Kidney capillary endothelial cell (primary cell): ENCODE measurements around the gene GYS2.
"Not testable (repeated sequence)": the region's sequence is repeated elsewhere in the genome, so short reads cannot be mapped to it uniquely, and the experiment has no call there.

Experiments
- DNase-seq: peaks from one replicate; pipeline ENCODE4 v3.0.0-alpha.2; 2018; ENCODE audit warnings: low spot score

Gene GYS2

DNA sequence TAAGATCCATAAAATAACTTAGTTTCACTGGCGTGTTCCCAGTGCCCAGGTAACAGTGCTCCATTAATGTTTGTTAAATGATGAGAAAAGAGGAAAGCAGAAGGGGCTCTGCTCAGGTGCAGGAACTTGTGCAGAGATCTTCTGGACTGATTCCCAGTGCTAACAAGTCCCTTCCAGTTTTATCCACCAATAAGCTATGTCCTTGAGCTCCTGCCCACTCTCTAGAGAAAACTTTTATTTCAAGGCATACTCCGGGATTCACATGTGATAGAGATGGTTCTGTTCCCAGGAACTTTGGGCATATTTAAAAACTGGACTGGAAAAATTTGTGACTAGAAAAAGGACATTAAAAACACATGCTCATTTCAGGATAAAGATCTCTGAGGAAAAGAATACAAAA lies 1.9 kb downstream of the GYS2 start:
- DNase-seq = no peak

DNA sequence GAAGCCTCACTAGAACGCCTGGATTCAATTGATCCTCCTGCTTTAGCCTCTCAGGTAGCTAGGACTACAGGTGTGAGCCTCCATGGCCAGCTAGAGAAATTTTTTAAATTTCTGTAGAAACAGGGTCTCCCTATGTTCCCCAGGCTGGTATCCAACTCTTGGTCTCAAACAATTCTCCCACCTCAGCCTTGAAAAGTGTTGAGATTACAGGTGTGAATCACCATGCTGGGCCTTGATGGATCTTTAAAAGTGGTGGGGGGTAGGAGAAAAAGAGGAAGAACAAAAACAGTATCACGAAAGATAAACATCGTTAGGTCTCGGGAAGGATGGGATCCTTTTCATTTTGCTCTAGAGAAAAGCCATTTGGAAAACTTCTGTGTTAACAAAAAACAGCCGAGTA lies 4.5 kb downstream of the GYS2 start:
- DNase-seq = no peak

DNA sequence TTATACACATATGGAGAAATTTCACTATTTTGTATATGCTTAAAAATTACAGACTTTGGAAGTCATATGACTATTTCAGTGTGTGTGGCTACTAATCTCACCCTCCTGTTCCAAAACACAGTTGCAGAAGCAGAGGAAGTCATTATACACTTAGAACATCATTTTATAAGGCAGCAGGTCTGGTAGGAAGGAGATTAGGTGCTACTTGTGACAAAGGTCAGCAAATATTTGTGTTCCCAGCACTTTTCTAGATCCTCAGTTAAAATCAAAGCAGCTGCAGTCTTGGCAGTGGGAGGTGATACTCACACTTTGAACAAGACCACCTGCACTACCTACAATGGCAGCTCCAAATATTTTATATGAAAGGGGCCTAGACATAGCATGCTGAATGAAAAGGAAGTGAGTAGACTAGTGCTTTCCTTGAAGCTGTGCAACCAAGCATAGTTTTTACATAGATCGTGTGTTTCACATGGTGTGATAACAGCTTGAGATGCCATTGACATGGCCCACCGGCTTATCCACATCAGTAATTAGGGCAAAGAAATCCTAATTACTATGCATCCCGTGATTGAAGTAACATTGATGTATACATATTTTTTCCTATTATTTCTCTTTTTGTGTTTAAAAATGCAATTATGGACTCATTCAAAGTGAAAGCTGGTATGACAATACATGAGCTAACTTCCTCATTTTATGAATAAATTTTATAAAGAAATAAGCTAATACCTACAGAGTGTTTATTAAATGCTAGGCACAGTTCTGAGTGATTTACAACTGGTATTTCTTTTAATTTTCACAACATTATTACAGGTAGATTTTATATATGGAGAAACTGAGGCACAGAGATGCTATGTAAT lies 5.3 kb downstream of the GYS2 start:
- no peak for DNase-seq

DNA sequence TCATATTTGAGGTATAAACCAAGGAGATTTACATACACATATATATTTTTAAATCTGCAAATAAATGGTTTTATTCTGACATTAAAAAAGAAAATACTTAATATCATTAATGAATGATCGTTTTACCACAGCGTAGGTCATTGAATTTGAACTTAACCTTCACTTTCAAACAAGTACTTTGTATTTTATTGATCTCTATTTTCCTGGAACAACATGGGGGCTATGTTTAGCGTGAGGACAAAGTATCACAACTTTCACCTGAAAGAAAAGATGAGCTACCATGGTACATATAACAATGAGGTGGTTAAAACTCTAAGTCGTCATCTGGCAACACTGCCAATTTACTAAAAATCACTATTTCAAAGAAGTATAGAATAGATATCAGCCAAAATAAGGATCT lies 6.0 kb downstream of the GYS2 start:
- no peak for DNase-seq

DNA sequence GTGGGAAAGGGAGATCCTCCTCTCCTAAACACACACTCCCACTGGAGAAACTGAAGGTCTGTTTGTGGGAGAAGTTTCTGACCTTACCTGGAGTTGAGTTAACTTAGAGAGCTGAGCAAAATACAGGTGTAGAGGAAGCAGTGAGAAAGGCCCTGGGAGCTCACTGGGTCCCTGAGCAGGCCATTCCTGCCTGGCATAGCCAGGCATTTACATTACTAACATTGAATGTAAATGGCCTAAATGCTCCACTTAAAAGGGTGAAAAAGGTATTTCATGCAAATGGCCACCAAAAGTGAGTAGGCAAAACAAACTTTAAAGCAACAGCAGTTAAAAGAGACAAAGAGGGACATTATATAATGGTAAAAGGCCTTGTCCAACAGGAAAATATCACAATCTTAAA lies 9.3 kb downstream of the GYS2 start:
- DNase-seq = not testable (repeated sequence)

DNA sequence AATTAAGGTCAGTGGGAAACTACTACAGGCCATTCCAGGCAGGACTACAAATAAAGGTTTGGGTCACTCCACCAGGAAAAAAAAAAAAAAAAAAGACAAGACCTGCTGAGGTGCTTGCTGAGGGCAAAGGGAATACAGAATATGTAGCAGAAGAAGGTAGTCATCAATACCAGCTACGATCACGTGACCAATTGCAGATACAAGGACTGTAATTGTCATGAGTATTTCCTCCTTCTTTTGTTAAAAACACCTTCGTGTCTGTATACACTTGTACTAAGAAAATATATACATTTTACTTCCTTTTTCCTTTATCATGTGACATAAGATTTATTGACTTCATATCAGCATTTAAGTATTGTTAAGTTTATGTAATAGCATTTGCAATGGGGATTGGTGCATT lies 19.2 kb downstream of the GYS2 start:
- DNase-seq = no peak

DNA sequence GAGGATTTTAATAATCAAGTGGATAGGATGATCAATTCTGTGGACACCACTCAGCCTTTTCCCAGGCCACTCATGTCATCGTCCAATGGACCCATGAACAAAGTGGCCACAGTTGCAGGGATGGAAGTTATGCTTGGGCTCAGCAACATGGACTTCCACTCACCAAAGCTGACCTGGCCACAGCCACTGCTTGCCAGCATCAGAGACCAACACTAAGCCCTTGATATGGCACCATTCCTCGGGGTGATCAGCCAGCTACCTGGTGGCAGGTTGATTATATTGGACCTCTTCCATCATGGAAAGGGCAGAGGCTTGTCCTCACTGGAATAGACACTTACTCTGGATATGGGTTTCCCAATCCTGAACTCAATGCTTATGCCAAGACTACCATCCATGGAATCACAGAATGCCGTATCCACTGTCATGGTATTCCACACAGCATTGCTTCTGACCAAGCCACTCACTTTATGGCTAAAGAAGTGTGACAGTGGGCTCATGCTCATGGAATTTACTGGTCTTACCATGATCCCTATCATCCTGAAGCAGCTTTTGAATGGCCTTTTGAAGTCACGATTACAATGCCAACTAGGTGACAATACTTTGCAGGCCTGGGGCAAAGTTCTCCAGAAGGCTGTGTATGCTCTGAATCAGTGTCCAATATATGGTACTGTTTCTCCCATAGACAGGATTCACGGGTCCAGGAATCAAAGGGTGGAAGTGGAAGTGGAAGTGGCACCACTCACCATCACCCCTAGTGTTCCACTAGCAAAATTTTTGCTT lies 20.1 kb downstream of the GYS2 start:
- not testable (repeated sequence) for DNase-seq

DNA sequence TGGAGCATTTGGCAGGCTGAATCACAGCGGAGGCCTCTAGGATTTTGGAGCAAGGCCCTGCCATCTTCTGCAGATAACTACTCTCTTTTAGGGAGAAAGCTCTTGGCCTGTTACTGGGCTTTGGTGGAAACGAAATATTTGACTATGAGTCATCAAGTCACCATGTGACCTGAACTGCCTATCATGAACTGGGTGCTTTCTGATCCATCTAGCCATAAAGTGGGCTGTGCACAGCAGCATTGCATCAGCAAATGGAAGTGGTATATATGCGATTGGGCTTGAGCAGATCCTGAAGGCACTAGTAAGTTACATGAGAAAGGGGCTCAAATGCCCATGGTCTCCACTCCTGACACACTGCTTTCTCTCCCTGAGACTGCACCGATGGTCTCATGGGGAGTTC lies 21.1 kb downstream of the GYS2 start:
- DNase-seq = no peak

DNA sequence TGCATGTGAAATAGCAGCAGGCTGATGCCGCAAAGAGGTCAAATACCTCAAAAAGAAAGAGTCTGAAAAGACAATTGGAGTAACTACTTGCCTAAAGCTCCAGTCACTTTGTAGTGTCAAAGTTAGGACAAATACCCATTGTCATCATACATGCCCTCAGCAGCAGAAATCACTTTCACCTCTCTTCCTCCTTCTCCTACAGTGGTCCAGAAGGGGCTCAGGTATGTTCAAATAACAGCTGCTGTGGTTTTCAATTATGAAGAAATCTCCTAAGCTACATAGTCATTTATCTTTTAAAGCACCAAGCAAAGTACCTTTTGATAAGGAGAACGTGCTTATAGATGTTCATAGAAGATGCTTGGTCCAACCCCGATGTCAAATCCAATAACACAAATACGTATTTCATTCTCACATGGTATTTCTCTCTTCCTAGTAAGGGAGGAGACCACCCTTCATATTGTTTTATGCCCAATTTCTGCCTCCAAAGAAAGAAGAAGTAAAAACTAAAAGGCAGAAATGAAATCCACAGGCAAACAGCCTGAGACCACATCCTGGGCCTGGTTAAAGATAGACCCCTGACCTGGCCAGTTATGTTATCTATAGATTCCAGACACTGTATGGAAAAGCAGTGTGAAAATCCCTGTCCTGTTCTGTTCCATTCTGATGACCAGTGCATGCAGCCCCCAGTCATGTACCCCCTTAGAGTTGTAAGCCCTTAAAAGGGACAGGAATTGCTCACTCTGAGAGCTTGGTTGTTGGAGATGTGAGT lies 23.7 kb downstream of the GYS2 start:
- DNase-seq = no peak

DNA sequence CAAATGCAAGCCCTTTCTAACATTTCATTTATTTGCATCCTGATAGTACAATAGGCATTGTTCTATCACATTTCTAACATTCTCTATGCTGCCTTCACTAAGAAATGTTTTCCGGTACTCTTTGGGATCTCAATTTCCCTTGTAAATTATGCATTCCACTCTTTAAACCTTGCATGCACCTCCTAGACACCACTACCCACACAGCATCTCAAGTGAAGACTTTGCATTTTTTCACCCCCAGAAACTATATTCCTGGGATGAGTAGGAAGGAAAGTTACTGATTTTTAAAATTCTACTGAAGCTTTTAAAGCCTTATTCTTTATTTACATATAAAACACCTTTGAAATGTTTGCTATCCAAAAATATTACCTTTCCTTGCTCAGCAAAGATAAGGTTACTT lies 27.1 kb downstream of the GYS2 start:
- no peak for DNase-seq

DNA sequence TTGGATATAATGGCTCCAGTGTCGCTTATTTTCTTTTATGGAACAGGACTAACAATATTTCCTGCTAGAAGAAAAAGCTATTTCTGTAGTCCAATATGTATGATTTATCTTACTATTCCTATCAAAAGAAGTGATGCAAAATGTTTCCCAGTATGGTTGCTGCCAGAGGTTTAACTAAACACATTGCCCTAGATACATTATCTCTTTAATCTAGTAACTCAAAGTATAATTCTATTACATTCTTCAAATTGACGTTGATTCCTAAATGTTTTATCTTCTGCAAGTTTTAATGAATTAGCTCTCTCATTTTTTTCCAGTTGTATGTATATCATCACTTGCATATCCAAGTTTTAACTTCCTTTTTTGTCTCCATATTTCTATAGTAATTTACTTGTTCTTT lies 28.2 kb downstream of the GYS2 start:
- DNase-seq = no peak

DNA sequence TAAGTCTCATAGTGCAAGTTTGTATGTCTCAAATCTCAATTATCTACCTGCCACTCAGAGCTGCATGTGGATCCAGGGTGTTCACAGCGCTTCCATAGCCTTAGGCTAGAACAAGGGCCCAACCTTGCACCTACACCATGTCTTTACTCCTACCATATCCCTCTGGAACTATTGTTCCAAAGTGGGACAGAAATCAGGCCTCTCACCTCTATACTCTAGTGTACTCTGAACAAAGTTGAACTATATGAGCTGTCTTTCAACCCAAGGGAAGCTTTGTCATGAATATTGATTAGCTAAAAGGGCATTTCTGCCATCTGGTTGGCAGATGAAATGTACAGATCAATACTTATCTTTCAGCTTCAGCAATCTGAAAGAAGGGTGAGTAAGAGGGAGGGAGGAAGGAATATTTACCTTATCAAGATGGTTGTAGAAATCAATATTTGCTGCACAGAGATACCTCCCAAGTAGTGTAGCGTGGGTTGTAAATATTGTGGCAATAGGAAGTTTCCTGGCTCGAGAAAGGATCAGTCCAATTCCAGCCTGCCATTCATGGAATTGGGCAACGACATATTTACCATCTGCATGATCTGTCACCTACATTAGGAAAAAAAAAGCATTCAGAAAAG lies 30.8 kb downstream of the GYS2 start:
- no peak for DNase-seq

DNA sequence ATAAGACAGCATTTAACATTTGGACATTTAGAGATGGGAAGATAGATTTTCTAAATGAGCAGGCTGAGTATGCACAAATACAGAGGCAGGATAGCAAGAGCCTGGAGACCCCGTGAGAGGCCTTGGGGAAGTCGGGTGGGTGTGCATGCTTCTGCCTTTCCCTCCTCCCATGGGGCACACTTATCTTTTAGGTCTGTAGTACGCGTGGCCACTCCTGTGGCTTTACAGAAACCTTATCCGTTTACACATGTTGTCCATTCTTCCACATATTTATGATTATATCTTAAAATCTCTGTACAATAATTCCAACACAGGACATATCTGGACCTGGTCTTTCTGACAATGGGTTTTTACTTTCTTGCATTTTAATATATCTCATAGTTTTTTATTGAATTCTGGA lies 33.6 kb downstream of the GYS2 start:
- DNase-seq = no peak

DNA sequence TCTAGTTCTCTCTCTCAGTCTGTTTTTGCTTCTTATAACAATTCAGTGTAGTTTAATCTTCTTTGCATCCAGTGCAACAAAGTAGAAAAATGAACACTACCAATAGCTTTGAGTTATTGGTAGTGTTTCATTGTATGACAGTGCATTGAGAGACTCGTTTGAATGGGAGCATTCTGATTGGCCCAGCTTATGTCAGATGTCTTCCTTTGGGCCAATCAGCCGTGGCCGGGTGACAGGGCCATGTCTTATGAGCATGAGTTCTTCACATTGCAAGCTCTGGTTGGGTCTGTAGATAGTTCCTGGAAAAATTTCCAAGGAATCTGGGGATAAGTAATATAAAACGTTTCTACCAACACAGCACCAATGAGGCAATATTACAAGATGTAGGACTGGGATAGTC lies 36.5 kb downstream of the GYS2 start:
- no peak for DNase-seq

DNA sequence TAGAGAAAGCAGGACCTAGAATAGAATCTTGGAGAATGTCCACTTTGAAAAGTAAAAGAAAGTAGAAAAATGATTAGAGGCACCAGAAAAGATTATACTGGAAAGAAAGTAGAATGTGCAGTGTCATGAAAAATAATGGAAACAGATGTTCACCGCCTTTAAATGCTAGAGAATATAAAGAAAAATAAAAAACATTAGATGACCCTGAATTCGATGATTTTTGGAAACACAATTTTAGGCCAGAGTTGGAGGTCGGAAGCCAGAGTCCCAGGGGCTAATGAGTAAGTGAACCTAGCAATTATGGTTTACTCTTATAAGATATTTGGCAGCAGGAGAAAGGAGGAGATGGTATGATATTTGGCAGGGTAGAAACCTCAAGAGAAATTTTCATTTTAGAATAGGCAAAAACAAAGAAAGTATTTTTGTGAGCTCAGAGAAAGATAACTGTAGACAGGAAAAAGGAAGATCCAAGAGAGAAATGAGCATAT lies 37.7 kb downstream of the GYS2 start:
- no peak for DNase-seq

DNA sequence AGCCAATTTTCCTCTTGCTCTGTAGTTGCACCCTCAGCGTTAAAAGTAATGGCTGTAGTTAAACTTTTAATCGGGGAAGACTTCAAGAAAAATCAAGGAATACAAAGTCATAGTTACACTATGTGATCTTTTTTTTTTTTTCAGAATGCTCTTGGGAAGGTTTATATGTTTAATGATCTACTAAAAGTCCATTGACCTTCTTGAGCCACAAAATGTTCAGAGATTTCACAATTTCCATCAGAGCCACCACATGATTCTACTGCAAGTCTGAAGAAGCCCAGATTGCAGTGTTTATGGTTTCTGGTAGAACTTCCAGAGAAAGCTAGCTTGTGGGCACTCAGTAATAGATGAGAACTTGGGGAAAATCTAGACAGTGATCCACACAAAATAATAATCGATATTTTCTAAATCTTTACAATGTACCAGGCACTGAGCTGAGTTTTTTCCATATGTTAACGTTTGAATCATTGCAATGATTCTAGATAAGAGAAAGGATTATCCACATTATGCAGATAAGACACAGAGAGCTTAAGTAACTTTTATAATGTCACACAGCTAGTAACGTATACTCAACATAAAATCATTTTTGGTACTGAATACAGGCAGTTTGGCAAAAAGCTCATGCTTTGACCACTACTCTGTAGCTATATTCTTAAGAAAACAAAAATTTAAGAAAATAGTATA lies 38.3 kb downstream of the GYS2 start:
- no peak for DNase-seq

DNA sequence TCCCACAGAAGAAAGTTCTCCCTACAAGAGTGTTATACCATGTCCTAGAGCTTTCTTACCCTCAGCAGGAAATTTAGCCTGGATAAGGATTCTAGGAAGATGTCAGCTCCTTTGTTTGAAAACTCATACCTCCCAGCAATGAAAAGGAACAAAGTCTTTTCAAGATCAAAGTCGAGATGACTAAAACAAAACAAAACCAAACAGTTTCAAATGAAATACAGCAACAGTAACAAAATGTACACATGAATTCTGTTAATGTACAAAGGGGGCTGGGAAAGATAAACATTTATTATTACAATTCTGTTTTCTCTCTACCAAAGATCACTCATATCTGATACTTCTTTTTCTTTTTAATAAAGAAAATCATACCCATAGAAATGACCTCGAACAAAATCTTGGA lies 41.8 kb downstream of the GYS2 start:
- no peak for DNase-seq

DNA sequence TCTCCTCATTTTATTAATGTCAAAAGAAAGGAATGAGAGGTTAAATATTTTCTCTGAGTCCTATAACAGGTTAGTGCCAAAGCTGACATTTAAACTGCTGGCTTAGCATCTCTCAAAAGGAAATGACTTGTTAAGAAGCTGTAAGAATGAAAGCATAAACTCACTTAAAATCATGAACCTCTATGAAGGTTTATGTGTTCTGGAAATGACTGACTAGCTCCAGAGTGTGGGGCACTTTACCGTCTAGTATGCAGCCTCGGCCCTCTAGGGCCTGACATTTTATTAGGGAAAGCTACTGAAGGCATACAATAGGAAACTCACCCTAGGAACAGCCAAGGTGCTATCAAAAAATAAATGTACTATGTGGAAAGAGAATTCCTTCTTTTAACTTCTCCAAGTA lies 43.5 kb downstream of the GYS2 start:
- DNase-seq = no peak

DNA sequence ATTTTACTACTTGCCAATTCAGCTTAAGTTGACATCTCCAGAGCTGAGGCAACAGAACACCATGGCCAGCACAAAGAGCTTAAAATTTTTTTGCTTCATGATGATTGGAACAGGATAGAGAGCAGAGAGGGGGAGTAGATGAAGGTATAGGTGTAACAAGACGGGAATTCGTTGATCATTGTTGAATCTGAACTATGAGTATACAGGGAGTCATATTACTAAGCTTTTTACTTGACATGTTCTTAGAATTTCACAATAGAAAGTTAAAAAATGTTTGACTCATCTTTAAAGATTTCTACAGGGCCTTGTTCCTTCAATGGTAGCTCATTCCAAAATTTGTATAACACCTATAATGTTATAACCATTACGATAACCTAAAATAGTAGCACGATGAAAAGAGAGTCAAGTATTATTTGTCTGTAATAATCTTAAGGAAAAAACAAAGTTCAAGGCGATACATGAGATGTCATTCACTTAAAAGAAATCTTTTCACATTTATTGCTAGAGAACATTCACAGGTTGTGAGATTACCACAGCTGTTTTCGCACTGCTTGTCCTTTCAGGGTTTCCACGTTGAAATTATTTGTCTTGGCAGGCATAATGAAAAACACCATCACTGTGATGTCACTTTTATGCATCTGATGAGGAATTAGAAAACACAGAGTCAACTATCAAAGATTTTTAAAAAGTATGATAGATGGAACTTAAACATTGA lies 44.6 kb downstream of the GYS2 start:
- DNase-seq = no peak

DNA sequence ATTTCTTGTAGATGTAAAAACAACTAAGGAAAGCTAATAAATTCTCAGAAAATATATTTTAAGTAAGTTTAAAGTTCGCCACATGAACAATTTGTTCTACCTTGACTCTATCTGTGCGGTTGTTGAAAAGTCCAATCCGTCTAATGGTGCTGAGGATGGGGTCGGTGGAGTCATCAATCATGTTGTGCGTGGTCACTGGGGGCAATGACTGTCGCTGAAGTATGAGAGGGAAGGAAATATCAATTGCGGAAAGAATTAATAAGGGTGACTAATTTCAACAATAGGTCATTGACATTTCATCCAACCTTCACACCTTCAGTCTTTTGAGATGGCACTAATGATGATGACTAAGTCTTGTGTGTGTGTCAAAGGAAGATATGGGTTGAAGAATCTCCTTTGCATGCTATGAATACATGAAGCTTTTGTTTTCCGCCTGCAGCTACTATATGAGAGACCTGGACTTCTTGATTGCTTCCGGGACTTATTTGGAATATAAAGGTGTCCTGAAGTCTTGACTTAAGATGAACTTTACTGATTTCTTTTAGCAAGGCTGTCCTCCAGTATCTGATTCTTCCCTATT lies 46.5 kb downstream of the GYS2 start:
- no peak for DNase-seq

DNA sequence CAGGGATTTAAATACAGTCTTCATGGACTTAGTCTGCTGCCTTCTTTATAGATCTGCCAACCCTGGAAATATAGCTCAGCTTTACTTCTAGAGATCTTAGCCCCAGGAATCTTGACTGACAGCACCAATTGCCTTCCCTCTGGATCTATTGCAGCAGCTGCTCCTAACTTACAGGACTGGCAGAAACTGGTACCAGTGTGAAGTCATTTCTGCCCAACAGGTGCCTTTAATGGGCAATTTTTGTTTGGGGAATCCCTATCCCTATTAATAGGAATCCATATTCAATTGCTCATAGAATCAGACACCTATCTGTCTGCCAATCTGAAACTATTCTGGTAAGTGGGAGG lies 51.3 kb downstream of the GYS2 start:
- no peak for DNase-seq
